ENCODE data around the gene PHC3.

DNA sequence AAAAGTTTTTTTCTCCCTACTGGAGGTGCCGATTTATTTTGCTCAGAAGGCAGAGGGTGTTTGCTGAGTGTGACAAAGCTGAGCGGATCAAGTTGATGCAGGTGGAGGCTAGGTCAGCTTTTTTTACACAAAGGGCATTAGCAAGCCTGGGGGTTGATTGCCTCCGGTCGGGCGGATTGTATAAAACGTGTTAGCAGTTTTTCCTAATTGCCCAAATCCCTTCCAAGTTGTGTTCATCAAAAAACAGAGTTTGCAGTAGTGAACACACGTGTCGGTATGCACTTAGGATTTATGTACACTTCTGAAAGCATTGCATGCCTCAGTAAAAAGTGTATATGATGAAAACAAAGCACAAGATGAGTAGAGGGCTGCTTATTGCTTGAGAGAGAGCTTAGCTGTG, 141.1 kb downstream of the PHC3 start:
- TF ChIP-seq, protein P1, sequence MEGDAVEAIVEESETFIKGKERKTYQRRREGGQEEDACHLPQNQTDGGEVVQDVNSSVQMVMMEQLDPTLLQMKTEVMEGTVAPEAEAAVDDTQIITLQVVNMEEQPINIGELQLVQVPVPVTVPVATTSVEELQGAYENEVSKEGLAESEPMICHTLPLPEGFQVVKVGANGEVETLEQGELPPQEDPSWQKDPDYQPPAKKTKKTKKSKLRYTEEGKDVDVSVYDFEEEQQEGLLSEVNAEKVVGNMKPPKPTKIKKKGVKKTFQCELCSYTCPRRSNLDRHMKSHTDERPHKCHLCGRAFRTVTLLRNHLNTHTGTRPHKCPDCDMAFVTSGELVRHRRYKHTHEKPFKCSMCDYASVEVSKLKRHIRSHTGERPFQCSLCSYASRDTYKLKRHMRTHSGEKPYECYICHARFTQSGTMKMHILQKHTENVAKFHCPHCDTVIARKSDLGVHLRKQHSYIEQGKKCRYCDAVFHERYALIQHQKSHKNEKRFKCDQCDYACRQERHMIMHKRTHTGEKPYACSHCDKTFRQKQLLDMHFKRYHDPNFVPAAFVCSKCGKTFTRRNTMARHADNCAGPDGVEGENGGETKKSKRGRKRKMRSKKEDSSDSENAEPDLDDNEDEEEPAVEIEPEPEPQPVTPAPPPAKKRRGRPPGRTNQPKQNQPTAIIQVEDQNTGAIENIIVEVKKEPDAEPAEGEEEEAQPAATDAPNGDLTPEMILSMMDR (IDR thresholded peaks at IDR 0.05): no peak
- no peak for TF ChIP-seq POLR2A (IDR thresholded peaks at IDR 0.05)
